K562 (cell line): ENCODE measurements around the gene CEP131.

Experiments
- ERF ChIP-seq: fragments of 450-650 bp; formaldehyde crosslinking; IDR thresholded peaks from 2 replicates; pipeline ENCODE4 v1.4.0; 2020; ENCODE audit warnings: mild to moderate bottlenecking, mixed read lengths
- ESRRA ChIP-seq: fragments of 450-650 bp; IDR thresholded peaks from 2 replicates; pipeline ENCODE4 v1.6.1; 2014; ENCODE audit warnings: low read depth, mild to moderate bottlenecking, moderate library complexity, borderline replicate concordance
- PML ChIP-seq: IDR thresholded peaks from 2 replicates; pipeline ENCODE4 v1.6.1; 2012; ENCODE audit warnings: low read length, inconsistent platforms
- SREBF1 ChIP-seq: fragments of 150-350 bp; IDR thresholded peaks from 2 replicates; pipeline ENCODE4 v1.6.1; 2014; ENCODE audit warnings: antibody characterized with exemption, low read depth, low read length, borderline replicate concordance
- SRF ChIP-seq, 2 experiments: fragments of 250-450, 450-650 bp in 1 of 2; sonication (Bioruptor Pico) in 1 of 2; sonication (generic) in 1 of 2; formaldehyde crosslinking; IDR thresholded peaks; 2 replicates each; pipeline versions ENCODE4 v1.5.0 to v1.5.1; 2020 to 2022; ENCODE audit warnings: mild to moderate bottlenecking in 1 of 2, missing genetic modification reagents in 1 of 2
- U2AF2 ChIP-seq: fragments of 200-400 bp; formaldehyde crosslinking; optimal IDR thresholded peaks from 2 replicates; pipeline ENCODE3; 2017; ENCODE audit warnings: low read depth, mild to moderate bottlenecking, low read length
- TF ChIP-seq, protein P1 (sequence below), 2 experiments: fragments of 450-650 bp in 1 of 2; sonication (generic) in 1 of 2; formaldehyde crosslinking in 1 of 2; IDR thresholded peaks in 1 of 2; conservative IDR thresholded peaks in 1 of 2; 2 replicates each; pipeline versions ENCODE4 v1.6.1 to v1.8.1; 2016 to 2023; ENCODE audit warnings: mild to moderate bottlenecking in 2 of 2, moderate library complexity in 2 of 2, inconsistent platforms in 1 of 2, missing genetic modification reagents in 1 of 2

DNA sequence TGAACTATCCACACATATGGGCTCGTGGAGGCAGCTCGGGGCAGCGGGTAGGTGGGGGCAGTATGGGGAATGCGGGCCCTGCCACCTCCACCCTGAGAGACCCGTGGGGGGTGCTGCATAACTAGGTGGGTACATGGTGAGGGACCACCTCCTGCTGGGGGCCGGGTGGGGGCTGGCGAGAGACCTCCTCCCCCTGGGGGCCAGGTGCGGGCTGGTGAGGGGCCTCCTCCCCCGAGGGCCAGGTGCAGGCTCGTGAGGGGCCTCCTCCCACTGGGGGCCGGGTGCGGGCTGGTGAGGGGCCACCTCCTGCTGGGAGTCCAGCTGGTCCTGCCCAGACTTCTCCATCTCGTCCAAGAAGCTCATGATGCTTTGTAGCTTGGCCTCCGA, 25.4 kb downstream of the CEP131 start:
- no peak for TF ChIP-seq ERF (CRISPR knock-in tag)
- TF ChIP-seq U2AF2, result no peak
- TF ChIP-seq, protein P1, sequence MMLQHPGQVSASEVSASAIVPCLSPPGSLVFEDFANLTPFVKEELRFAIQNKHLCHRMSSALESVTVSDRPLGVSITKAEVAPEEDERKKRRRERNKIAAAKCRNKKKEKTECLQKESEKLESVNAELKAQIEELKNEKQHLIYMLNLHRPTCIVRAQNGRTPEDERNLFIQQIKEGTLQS (IDR thresholded peaks at IDR 0.05), result no peak
- TF ChIP-seq, protein P1 (CRISPR knock-in tag; conservative IDR thresholded peaks at IDR 0.05), result no peak
- TF ChIP-seq SREBF1, result no peak
- TF ChIP-seq SRF (CRISPR knock-in tag; IDR thresholded peaks at IDR 0.05), result no peak
- no peak for TF ChIP-seq ESRRA
- TF ChIP-seq PML, result no peak
